ENCODE data around the gene DUSP19. TPM values are rescaled to one million over a fixed set of nuclear protein-coding genes. Genes with fewer than 3 reads are reported as not detected.

Gene DUSP19
- total and polyA plus RNA-seq, 2 of the 8 experiments (the other 6 are each of a cell fraction or from before 2014, with no cell fraction given) = 0.73 to 2.3 TPM

DNA sequence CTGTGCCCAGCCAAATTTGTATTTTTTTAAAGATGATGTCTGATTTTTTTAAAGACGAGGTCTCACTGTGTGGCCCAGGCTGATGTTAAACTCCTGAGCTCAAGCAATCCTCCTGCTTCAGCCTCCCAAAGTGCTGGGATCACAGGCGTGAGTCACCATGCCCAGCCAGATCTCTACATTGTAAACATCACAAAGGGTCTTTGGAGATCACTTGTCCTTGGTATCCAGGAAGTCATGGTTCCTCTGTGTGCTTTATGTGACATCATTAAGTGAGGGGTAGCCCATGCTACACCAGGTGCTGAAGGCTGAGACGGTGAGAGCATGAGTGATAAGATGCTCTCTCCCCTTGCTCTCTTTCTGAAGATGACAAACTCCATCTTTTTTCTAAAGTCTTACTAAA lies 38.7 kb downstream of the DUSP19 start:
- H2BK15ac ChIP-seq (ENCODE audit: low read length) = no peak overlapping the region
- H3K36me3 ChIP-seq (ENCODE audit: control insufficient read depth in 2 of 4, insufficient read depth in 4 of 4, low read length in 3 of 4) = no peaks in the 10 kb centered on the region
- no peak overlapping the region for H3K56ac ChIP-seq (replicated peaks; ENCODE audit: insufficient read length, low read depth, low read length)
- POLR2A ChIA-PET (ENCODE audit: partially characterized antibody) = no interaction called here
- no peak for FAIRE-seq
- no peaks in the 10 kb centered on the region for H3K27me3 ChIP-seq (replicated peaks in 1 of 4; ENCODE audit: control insufficient read depth in 3 of 4, extremely low read depth in 1 of 4, insufficient read depth in 3 of 4, low read length in 3 of 4)
- no peaks in the 10 kb centered on the region for H3K4me1 ChIP-seq (replicated peaks in 1 of 4; ENCODE audit: control insufficient read depth in 3 of 4, insufficient read depth in 4 of 4, low read length in 3 of 4)
- H3K23me2 ChIP-seq (ENCODE audit: low read depth, low read length) = no peaks in the 10 kb centered on the region
- no peak overlapping the region for H2BK120ac ChIP-seq (replicated peaks; ENCODE audit: low read depth, low read length)
- H3K9ac ChIP-seq (replicated peaks in 1 of 4; ENCODE audit: extremely low read depth in 1 of 4, low read depth in 3 of 4, low read length in 3 of 4) = no peak overlapping the region
- no peaks in the 10 kb centered on the region for H3K9me3 ChIP-seq (ENCODE audit: insufficient read depth in 2 of 2, low read depth in 1 of 2, low read length in 1 of 2)
- H2AFZ ChIP-seq (ENCODE audit: low read length) = no peak overlapping the region
- H4K91ac ChIP-seq (replicated peaks; ENCODE audit: insufficient read length, low read length) = no peak overlapping the region
- 94% methylated on average over 3 of the region's 3 CpGs; no CpG with 5 or more reads in 1 of the 2 experiments for WGBS, 2 experiments (ENCODE audit: extremely low coverage in 1 of 2, insufficient coverage in 1 of 2, insufficient read length in 1 of 2, insufficient replicate concordance in 2 of 2, low coverage in 1 of 2, low lambda C conversion rate in 2 of 2, missing lambda C conversion rate in 1 of 2)
- H4K20me1 ChIP-seq (replicated peaks in 1 of 2; ENCODE audit: control insufficient read depth in 1 of 2, insufficient read depth in 2 of 2, low read length in 2 of 2) = no peaks in the 10 kb centered on the region
- H3K4ac ChIP-seq (replicated peaks; ENCODE audit: insufficient read length, low read depth, low read length) = no peak overlapping the region
- no peaks in the 10 kb centered on the region for H3K79me1 ChIP-seq (ENCODE audit: low read depth, low read length)
- no peak overlapping the region for H4K8ac ChIP-seq (ENCODE audit: extremely low read depth, insufficient read depth, low read length)
- H3K27ac ChIP-seq (ENCODE audit: low read depth, low read length) = no peak overlapping the region
- no peak overlapping the region for H2BK20ac ChIP-seq (ENCODE audit: low read length)
- CTCF ChIA-PET (ENCODE audit: partially characterized antibody) = no interaction called here
- H3K79me2 ChIP-seq (ENCODE audit: control insufficient read depth in 1 of 2, insufficient read depth in 2 of 2, low read length in 2 of 2) = no peaks in the 10 kb centered on the region
- H3K4me2 ChIP-seq (ENCODE audit: insufficient read depth in 1 of 2, low read depth in 2 of 2, low read length in 2 of 2) = no peak overlapping the region
- no peak overlapping the region for H3K4me3 ChIP-seq (ENCODE audit: extremely low read depth in 1 of 4, insufficient read depth in 2 of 4, low read depth in 3 of 4, low read length in 4 of 4)
- no peak overlapping the region for H3K18ac ChIP-seq (ENCODE audit: extremely low read depth, low read length)
- H3K23ac ChIP-seq (ENCODE audit: insufficient read length) = no peak overlapping the region
- no peak overlapping the region for H2BK5ac ChIP-seq (ENCODE audit: low read depth, low read length)
- H2BK12ac ChIP-seq (ENCODE audit: low read depth, low read length) = no peak overlapping the region
- no peak overlapping the region for H3K14ac ChIP-seq (ENCODE audit: insufficient read length)
- no peak overlapping the region for H4K5ac ChIP-seq (ENCODE audit: insufficient read length, low read depth, low read length)
- no peak overlapping the region for H2AK5ac ChIP-seq (ENCODE audit: low read depth, low read length)
- DNase-seq (ENCODE audit: low read depth in 1 of 2, low spot score in 2 of 2) = no peak
- TF ChIP-seq CEBPB (IDR thresholded peaks at IDR 0.05; ENCODE audit: low read depth, low read length) = no peak
